ENCODE results near the gene FOXL3. TPM values are rescaled to one million over a fixed set of nuclear protein-coding genes. Genes with fewer than 3 reads are reported as not detected.

FOXL3 gene
- total RNA-seq, 1 experiment from 2014 or later, result not detected

GRCh38 chr7:334618-335357, 44.8 kb downstream of the FOXL3 start:
- peaks cover 0 to 9% of the 10 kb centered on the region in 2 experiments; a peak in 1 of 4 replicates for H3K9me3 ChIP-seq (ENCODE audit: control insufficient read depth in 1 of 2, insufficient read depth in 1 of 2, low read depth in 1 of 2, low read length in 2 of 2)
- ATAC-seq, result no peak
- no peaks in the 10 kb centered on the region for H3K27me3 ChIP-seq (ENCODE audit: insufficient read depth, low read length)
- ChIA-PET RAD21 (ENCODE audit: low non-redundant PET in 1 of 2, low total read pairs in 2 of 2, uncharacterized antibody in 2 of 2, unreplicated experiment in 2 of 2) (no interaction called here), CTCF (no interaction called here), POLR2A (no interaction called here)
- no peak overlapping the region for H3K27ac ChIP-seq (ENCODE audit: low read depth, low read length)
- no peak overlapping the region for H3K4me2 ChIP-seq (ENCODE audit: low read length)
- intact Hi-C loops (cut with micrococcal nuclease), result no loop called here
- H3K36me3 ChIP-seq (ENCODE audit: control insufficient read depth in 1 of 2, insufficient read depth in 2 of 2, low read length in 2 of 2), result no peaks in the 10 kb centered on the region
- TF ChIP-seq RAD21 (IDR thresholded peaks at IDR 0.05; ENCODE audit: low read depth) (no peak), EZH2phosphoT487 (IDR thresholded peaks at IDR 0.05; ENCODE audit: borderline replicate concordance) (no peak), FOSL1 (IDR thresholded peaks at IDR 0.05; ENCODE audit: low read depth) (no peak), SP1 (IDR thresholded peaks at IDR 0.05; ENCODE audit: low read depth) (no peak), CEBPB (IDR thresholded peaks at IDR 0.05; ENCODE audit: low read depth) (no peak), MAX (IDR thresholded peaks at IDR 0.05) (no peak), POLR2A (IDR thresholded peaks at IDR 0.05; ENCODE audit: borderline replicate concordance, extremely low read depth, insufficient read depth, insufficient read length) (no peak)
- no peaks in the 10 kb centered on the region for H3K79me2 ChIP-seq (ENCODE audit: insufficient read depth, low read length)
- H4K20me1 ChIP-seq (ENCODE audit: insufficient read depth), result no peaks in the 10 kb centered on the region
- DNase-seq (ENCODE audit: low read depth, low spot score), result no peak
- H2AFZ ChIP-seq (ENCODE audit: low read depth, low read length, poor library complexity, severe bottlenecking), result no peak overlapping the region
- no TSS peak for BruUV-seq (replicated peaks)
- no peaks in the 10 kb centered on the region for H3K9me2 ChIP-seq (ENCODE audit: insufficient read depth)
- H3K4me1 ChIP-seq (ENCODE audit: control insufficient read depth in 1 of 2, insufficient read depth in 2 of 2, low read length in 2 of 2), result peaks cover 2 to 8% of the 10 kb centered on the region in 2 experiments; a peak in 2 of 4 replicates
- H3K9ac ChIP-seq (ENCODE audit: low read length), result no peak overlapping the region
- H3K4me3 ChIP-seq (replicated peaks in 1 of 2; ENCODE audit: low read depth in 1 of 2, low read length in 2 of 2), result no peak overlapping the region

DNA sequence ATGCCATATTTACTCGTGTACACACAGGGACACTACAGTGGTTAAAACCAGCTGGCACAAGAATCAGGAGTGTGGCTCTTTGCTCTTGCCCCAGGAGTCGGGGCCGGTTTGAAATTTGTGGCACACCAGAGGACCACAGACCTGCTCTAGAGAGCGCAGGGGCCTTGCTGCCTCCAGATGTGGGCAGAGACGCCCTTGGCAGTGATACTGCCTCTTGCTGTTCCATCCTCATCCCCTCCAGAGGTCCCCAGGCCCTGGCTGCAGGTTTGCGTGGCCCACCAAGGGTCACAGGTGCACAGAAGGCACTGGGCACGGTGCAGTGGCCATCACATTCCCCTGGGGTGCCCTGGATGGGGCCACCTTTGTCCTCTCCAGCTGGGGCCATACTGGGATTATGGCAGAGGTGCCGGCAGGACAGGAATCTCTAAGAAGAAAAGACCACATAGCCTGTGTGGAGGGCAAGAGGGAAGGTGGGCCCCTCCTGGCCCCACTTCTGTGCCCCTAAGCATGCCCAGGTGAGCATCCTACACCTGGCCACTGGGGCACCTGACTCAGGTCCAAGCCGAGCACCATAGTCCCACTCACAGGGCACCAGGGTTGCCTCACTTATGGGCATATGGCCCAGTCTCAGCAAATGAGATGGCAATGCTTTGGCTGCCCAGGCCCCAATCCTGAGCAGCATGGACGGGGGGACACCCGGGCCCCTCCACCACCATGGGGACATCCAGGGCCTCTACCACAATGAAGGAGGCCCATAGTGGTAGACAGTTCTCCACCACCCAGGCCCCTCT, 45.6 kb downstream of the FOXL3 start:
- CTCF ChIA-PET, result no interaction called here
- Histone ChIP-seq H3K9me3 (ENCODE audit: control insufficient read depth in 1 of 2, insufficient read depth in 1 of 2, low read depth in 1 of 2, low read length in 2 of 2) (peaks cover 0 to 9% of the 10 kb centered on the region in 2 experiments; a peak in 1 of 4 replicates), H3K27me3 (ENCODE audit: insufficient read depth, low read length) (no peaks in the 10 kb centered on the region), H3K9me2 (ENCODE audit: insufficient read depth) (no peaks in the 10 kb centered on the region), H4K20me1 (ENCODE audit: insufficient read depth) (no peaks in the 10 kb centered on the region), H3K4me2 (ENCODE audit: low read length) (no peak overlapping the region), H3K36me3 (ENCODE audit: control insufficient read depth in 1 of 2, insufficient read depth in 2 of 2, low read length in 2 of 2) (no peaks in the 10 kb centered on the region), H3K27ac (ENCODE audit: low read depth, low read length) (no peak overlapping the region), H3K4me3 (replicated peaks in 1 of 2; ENCODE audit: low read depth in 1 of 2, low read length in 2 of 2) (no peak overlapping the region), H3K79me2 (ENCODE audit: insufficient read depth, low read length) (no peaks in the 10 kb centered on the region), H2AFZ (ENCODE audit: low read depth, low read length, poor library complexity, severe bottlenecking) (no peak overlapping the region), H3K4me1 (ENCODE audit: control insufficient read depth in 1 of 2, insufficient read depth in 2 of 2, low read length in 2 of 2) (peaks cover 2 to 8% of the 10 kb centered on the region in 2 experiments; a peak in 2 of 4 replicates), H3K9ac (ENCODE audit: low read length) (no peak overlapping the region)
- intact Hi-C loops (cut with micrococcal nuclease), result no loop called here
- POLR2A ChIA-PET, result no interaction called here
- RAD21 ChIA-PET (ENCODE audit: low non-redundant PET in 1 of 2, low total read pairs in 2 of 2, uncharacterized antibody in 2 of 2, unreplicated experiment in 2 of 2), result no interaction called here
- DNase-seq (ENCODE audit: low read depth, low spot score) (no peak), ATAC-seq (no peak)
- BruUV-seq (replicated peaks), result no TSS peak
- TF ChIP-seq EZH2phosphoT487 (IDR thresholded peaks at IDR 0.05; ENCODE audit: borderline replicate concordance) (no peak), POLR2A (IDR thresholded peaks at IDR 0.05; ENCODE audit: borderline replicate concordance, extremely low read depth, insufficient read depth, insufficient read length) (no peak), YY1 (IDR thresholded peaks at IDR 0.05; ENCODE audit: extremely low read depth, insufficient replicate concordance, low read depth, low read length) (no peak), FOSL1 (IDR thresholded peaks at IDR 0.05; ENCODE audit: low read depth) (no peak), CEBPB (IDR thresholded peaks at IDR 0.05; ENCODE audit: low read depth) (no peak), SRF (IDR thresholded peaks at IDR 0.05; ENCODE audit: low read depth) (no peak), RAD21 (IDR thresholded peaks at IDR 0.05; ENCODE audit: low read depth) (no peak), SIN3A (IDR thresholded peaks at IDR 0.05; ENCODE audit: low read depth) (no peak), SP1 (IDR thresholded peaks at IDR 0.05; ENCODE audit: low read depth) (no peak)
- TF ChIP-seq, protein P1, sequence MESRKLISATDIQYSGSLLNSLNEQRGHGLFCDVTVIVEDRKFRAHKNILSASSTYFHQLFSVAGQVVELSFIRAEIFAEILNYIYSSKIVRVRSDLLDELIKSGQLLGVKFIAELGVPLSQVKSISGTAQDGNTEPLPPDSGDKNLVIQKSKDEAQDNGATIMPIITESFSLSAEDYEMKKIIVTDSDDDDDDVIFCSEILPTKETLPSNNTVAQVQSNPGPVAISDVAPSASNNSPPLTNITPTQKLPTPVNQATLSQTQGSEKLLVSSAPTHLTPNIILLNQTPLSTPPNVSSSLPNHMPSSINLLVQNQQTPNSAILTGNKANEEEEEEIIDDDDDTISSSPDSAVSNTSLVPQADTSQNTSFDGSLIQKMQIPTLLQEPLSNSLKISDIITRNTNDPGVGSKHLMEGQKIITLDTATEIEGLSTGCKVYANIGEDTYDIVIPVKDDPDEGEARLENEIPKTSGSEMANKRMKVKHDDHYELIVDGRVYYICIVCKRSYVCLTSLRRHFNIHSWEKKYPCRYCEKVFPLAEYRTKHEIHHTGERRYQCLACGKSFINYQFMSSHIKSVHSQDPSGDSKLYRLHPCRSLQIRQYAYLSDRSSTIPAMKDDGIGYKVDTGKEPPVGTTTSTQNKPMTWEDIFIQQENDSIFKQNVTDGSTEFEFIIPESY (IDR thresholded peaks at IDR 0.05; ENCODE audit: extremely low read depth, insufficient replicate concordance, low read length), result no peak
- TF ChIP-seq, protein P2, sequence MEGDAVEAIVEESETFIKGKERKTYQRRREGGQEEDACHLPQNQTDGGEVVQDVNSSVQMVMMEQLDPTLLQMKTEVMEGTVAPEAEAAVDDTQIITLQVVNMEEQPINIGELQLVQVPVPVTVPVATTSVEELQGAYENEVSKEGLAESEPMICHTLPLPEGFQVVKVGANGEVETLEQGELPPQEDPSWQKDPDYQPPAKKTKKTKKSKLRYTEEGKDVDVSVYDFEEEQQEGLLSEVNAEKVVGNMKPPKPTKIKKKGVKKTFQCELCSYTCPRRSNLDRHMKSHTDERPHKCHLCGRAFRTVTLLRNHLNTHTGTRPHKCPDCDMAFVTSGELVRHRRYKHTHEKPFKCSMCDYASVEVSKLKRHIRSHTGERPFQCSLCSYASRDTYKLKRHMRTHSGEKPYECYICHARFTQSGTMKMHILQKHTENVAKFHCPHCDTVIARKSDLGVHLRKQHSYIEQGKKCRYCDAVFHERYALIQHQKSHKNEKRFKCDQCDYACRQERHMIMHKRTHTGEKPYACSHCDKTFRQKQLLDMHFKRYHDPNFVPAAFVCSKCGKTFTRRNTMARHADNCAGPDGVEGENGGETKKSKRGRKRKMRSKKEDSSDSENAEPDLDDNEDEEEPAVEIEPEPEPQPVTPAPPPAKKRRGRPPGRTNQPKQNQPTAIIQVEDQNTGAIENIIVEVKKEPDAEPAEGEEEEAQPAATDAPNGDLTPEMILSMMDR (IDR thresholded peaks at IDR 0.05 in 2 of 3, conservative IDR thresholded peaks at IDR 0.05 in 1 of 3; ENCODE audit: borderline replicate concordance in 1 of 3, insufficient read depth in 1 of 3, low read depth in 2 of 3, low read length in 2 of 3), result no peak
- TF ChIP-seq, protein P3, sequence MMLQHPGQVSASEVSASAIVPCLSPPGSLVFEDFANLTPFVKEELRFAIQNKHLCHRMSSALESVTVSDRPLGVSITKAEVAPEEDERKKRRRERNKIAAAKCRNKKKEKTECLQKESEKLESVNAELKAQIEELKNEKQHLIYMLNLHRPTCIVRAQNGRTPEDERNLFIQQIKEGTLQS (IDR thresholded peaks at IDR 0.05), result no peak
